GM18873 (cell line): Measurements from ENCODE around the gene ALK.

ENCODE experiments used
- ATAC-seq: cut with Tn5 transposase; IDR thresholded peaks from one replicate; pipeline ENCODE4 v1.9.1; 2021; ENCODE audit warnings: mild to moderate bottlenecking, moderate library complexity, moderate number of reproducible peaks; ENCODE audit not compliant: unreplicated experiment, low FRiP score

ALK gene

DNA sequence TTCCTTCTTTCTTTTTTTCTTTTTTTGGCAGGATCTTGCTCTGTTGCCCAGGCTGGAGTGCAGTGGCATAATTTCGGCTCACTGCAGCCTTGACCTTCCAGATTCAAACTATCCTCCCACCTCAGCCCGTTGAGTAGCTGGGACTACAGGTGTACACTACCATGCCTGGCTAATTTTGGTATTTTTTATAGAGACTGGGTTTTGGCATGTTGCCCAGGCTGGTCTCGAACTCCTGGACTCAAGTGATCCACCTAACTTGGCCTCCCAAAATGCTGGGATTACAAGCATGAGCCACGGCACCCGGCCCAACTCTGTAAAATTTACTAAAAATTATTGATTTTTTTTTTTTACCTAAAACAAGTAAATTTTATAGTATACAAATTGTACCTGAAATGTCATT is 360.8 kb downstream of the ALK start:
- no peak for ATAC-seq

DNA sequence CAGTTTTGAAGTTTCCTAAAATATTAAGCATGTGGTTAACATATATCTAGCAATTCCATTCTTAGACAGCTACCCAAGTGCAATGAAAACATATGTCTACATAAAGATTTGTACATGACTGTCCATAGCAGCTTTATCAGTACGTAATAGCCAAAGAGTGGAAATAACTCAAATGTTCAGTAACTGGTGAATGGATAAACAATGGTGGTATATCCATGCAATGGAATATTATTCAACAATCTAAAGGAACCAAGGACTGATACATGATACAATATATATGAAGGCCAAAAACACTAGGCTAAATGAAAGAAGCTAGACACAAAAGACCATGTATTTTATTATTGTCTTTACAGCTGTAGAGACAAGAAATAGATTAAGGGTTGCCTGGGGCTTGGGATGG is 361.4 kb downstream of the ALK start:
- ATAC-seq, result no peak

DNA sequence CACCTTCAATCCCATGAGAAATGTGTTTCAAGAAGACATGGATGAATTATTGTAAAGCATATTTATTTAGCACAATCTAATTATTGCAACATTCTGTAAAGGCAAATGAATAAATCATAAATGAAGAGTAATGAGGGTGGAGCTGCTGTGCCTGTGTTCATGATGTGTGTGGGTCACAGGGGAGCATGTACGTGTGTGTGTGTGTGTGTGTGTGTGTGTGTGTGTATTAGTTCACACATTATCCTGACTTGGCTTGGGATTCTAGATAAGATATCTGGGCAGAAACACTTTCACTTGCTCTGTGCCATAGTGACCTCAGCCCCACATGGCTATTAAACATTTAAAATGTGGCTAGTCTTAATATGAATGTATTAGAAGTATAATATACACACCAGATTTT is 361.8 kb downstream of the ALK start:
- no peak for ATAC-seq

DNA sequence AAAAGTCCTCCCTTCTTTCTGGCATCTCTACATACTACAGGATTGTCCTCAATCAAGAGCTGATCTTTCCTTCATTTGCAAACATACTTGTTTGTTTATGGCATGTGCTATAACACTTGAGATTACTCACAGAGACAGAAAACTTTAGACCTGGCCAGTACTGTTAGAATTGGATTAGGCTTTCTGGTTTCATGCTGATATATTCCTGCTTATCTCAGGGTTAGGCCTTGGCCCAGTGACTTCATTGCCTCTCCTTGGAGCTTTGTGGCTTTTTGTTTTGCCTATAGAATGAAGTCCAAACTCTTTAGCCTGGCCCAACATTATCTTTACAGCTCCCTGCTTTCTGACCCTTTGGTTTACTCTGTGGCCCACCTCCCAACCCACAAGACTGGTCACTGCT is 363.3 kb downstream of the ALK start:
- ATAC-seq, result no peak

DNA sequence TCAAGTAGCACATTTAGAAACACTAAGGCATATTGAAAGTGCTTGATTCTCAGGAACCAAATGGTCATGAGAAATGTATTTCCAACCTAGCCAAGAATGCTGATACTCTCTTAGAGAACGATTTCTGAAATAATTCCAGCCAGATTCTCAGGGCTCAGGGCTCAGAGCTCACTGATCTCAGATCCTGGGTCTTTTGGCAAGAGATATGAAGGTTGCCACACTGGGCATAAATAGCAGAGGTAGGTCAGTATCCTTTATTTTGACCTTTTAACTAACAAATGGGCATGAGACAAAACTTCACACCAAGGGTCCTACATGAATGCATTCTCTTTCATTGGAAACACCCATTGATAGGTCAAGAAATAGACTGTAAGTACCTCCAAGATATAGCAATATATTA is 364.1 kb downstream of the ALK start:
- ATAC-seq, result no peak

DNA sequence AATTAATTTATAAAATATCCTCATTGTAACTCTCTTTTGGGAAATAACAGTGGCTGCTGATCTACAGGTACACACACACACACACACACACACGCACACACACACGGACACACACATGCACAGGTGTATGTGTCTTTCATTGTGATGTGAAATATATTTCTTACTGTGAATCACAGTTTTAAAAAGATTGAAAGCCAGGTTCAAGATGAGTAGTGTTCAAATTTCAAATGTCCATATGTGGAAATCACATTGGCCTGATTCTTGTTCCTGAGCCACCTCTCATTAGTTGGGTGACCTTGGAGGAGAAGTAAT is 372.4 kb downstream of the ALK start:
- ATAC-seq, result no peak

DNA sequence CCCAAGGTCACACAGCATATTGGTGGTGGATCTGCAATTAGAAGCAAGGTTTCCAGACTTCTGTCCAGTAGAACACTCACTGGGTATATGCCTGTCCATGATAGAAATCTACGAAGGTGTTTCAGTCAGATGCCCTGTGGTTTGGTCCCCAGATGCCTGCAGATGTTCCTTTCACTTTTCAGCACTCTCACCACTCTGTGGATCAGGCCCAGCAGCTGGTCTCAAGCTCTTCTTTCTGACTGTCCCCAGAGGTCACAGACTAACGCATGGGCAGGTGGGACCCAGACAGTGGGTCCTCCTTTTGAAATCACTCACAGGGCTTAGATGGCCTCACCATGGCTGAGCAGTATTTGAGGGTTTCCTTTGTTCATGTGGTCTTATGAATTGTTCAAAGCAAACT is 376.5 kb downstream of the ALK start:
- ATAC-seq, result no peak

DNA sequence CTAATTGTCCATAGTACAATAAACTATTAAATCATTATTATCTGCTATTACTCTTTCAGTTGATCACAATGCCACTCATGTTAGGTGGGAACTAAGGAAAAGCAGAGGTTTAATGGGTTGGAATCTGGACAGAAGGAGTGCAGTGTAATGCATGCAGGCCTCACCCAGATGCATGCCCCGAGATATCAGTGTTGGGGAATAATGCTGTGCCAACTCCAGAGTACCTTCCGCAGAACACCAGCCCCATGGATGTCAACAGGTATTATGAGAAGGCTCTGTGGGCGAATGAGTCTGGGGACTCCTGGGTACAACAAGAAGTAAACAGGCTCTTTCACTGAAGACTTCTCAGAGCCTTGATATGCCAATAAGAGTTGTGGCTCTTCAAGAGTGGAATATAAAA is 377.4 kb downstream of the ALK start:
- no peak for ATAC-seq

DNA sequence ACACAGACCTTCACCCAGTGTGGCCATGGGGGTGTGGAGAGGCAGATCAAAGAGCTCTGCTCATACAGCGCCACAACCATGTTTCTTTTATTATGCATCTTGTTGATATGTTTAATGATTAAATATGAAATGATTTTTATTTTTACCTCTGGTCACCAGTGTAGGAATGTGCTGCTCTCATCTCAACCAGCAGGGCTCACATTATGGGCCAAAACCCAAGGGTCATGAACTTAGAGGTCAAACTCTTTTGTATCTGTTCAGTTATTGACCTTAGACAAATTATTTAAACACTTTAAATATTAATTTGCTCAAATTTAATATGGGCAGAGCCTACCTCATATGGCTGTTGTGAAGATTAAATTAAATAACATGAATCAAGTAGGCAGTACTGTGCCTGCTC is 386.2 kb downstream of the ALK start:
- ATAC-seq, result no peak

DNA sequence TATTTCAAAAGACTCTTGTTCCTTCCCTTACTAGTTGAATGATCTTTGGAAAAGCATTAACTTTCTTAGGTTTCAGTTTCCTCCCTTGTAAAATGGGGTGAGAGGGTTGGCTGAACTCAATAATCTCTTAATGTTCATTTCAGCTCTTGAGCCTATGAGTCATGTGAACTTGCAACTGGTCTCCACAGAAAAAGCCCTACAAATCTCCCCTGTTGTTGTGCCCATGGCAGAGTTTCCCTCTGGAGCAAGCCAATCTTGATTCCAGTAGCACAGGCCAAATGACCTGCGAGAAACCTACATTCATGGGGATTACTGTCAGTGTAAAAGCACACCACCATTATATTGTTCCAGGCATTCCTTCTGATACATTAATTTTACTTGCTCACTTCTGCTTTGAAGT is 388.9 kb downstream of the ALK start:
- no peak for ATAC-seq

DNA sequence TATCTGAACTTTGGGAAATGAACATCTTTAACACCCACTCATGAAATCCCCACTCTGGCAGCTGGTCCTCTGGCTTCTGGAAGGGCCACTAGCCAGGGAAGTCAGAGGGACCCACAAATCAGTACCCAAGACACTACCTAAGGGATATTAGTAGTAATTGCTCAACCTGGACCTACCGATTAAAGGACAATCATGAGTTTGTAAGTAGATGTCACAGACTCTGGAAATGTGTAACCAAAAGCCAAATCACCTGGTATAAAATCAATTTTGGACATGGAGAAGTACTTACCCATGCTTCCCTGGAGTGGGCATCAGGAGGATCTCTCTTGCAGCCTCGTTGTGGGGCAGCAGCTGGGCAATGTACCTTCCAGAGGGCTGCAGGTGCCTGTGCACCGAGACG is 389.8 kb downstream of the ALK start:
- ATAC-seq, result no peak

DNA sequence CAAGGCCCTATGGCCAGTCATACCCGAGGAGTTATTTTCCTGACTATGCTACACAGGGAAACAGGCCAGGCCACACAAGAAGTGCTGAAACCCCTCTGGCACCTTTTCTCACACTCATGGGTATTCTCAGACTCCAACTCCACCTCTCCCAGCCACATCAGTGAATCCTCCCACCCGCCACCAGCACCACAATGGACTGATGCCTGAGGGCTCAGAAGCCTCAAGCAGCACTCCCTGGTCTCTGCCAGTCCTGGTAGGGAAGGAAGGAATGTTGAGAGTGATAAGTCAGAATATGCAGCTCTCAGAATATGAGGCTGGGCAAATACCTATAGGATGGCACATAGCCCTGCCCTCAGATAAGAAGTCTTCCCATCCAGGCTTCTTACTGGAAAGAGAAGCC is 391.1 kb downstream of the ALK start:
- ATAC-seq, result no peak

DNA sequence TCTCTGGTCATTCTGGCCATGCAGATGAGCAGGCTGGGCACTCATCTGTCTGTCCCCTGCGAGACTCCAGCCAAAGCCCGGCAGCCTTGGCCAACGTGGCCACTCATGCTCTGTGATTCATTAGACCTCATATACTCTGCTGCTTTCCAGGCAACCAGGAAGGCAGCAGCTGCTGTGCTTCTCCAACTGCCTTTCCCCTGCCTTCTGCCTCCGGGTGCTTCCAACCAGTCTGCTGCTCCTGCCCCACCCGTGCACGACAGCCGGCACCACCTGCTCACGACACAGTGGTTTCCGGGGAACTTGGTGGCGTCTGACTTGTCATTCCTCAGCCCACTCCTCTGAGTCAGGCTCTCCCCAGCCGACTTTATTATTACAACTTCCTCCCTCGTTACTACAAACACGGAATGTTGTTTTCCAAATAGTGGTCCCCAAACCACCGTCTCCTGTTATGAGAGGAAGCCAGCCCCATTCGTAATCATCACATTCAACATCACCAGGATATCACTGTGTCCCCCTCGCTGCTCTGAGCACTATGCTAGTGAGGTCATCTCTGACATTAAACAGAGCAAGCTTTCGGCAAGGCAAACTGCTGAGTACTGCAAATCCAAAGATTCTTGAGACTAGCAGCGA is 392.4 kb downstream of the ALK start:
- no peak for ATAC-seq

DNA sequence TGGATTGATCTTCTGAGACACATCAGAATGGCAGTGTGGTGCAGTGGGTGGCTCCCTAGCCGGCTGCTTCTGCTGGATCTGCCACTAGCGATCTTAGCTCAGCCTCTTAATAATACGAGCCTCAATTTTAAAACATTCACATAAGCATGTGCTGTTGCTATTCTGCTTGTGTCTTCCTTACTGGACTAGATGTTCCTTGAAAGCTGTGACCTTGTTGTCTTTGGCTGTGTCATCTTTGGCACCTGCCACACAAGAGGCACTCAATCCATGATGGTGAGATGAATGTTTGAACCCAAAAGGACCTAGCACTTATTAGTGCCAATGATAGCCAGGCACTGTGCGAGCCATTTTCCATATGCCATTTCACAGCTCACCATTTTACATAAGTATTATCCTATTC is 393.0 kb downstream of the ALK start:
- no peak for ATAC-seq

DNA sequence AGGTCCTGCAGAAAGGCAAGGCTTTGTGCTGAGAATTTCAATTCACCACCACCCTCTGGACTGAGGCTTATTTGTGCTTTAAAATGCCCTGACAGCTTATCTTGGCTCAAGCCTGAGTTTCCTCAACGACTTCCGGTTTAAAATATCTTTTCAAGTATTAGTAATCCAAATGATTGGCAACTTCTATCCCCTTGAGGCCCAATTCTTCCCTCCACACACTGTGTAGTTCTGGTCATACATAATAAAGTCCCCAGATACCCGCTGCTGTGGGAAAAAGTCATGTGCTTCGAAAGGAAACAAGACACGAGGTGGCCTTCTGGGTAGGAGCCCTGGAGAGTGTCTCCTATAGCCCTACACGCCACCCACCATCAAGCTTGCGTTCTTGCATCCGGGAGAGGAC is 393.4 kb downstream of the ALK start:
- no peak for ATAC-seq

DNA sequence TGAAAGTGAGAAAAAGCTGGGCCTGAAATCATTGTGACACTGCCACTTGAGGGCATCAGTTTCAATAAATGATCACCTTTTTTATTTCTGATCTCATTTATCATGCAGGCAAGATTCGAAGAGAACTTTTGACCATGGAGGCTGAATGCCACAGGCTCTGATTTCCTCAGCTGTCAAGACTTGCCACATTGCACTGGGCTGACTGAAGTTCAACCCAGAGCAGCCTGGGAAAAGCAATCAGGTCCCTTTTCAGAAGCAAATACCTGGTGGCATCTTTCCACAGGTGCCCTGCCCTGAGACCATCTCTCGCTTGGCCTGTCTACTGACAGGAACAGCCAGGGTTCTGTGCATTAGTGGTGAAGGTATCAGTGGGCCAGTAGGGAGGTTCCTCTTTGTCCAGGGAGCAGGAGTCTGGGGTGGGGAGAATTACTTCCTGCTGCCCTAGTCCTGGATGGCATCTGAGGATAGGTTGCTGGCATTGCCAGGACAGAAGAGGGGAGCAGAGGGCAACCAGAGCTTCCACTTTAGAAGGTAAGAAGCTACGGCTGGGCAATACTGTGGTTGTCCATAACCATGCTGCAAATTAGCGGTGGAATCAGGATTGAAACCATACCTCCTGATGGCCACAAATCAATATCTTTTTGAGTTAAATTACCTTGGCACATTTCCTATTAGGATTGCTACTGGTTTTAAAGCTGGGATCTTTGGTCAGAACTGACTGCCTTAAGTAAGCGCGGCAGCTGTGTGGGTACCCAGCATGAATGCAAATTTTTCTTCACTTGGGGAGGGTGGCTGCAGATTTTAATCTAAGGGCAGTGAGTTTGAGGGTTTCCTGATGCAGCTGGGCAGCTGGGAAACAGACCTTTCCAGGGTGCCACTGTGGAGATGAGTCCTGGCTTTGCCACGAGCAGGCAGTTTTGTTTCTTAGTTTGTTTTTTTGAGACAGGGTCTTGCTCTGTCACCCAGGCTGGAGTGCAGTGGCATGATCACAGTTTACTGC is 394.5 kb downstream of the ALK start:
- no peak for ATAC-seq

DNA sequence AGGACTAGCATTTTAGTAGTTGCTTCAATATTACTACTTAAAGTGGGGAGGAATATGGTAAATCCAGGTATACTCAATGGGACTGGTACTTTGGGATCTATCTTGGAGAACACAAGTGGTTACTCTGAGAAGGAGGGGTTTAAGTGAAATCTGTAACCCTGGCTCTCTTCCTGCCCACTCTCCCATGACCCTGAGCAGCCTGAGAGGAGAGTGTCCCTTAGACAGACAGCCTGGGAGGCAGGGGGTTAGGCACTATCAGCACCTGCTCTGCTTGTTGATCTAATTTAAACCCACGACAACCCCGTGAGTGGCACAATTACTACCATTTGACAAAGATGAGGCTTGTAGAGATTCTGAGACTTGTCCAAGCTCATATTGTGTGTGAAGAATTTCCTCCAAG is 395.5 kb downstream of the ALK start:
- ATAC-seq, result no peak

DNA sequence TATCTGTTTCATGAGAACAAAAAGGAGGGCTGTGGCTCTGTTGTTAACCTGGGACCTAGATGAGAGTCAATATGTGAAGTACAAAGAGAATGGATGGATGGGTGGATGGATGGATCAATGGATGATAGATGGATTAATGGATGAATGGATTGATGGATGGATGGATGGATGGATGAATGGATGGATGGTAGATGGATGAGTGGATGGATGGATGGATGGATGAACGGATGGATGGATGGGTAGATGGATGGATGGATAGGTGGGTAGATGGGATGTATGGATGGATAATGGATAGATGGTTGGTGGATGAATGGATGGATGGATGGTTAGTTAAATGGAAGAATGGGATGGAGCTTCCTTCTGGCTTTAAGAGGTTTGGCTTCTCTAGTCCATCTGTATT is 396.7 kb downstream of the ALK start:
- no peak for ATAC-seq

DNA sequence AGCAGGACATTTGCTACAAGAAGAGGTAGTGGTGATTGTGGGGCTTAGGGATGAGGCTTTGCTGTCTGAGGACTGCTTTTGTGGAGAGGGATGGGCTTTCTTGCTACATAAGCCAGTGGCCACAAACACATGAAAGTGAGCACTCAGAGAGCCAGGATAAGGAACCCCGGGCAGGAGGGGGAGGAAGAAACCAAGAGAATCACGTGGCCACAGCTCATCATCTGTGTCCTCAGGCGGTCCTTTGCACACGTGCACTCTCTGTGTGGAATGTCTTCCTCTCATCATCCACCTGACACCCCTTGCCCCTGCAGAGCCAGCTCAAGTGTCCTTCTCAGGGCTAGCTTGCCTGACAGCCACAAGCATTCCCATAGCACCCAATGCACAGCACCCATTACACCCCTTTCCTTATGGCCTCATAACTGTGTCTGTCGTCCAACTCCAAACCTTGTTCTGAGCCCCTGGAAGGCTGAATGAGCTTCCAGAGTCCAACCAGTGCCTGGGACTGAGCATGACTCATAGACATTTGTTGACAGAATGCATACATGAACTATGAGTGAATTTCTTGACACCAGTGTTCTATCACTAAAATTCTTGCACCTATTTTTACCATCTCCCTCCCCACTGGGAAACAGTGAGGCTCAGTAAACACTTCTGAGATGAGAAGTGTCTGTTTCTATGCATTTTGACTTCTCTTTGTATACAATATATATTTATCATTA is 398.3 kb downstream of the ALK start:
- no peak for ATAC-seq

DNA sequence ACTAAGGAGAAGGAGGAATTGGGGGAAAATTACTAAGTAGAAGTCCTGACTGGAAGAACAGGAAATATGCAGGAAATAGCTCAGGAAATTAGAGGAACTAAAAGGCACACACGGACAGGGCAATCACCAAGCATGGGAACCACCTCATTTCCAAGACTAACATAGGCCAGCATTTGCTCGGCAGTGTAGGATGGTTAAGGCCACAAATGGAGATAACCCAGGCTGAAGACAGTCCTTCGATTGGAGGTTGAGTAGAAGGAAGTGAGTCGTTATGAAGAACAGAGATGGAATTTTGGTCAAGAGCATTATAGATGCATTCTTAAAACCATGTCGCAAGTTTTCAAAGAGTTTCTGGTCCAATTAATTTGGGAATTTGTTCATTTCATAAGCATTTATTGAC is 401.4 kb downstream of the ALK start:
- no peak for ATAC-seq

DNA sequence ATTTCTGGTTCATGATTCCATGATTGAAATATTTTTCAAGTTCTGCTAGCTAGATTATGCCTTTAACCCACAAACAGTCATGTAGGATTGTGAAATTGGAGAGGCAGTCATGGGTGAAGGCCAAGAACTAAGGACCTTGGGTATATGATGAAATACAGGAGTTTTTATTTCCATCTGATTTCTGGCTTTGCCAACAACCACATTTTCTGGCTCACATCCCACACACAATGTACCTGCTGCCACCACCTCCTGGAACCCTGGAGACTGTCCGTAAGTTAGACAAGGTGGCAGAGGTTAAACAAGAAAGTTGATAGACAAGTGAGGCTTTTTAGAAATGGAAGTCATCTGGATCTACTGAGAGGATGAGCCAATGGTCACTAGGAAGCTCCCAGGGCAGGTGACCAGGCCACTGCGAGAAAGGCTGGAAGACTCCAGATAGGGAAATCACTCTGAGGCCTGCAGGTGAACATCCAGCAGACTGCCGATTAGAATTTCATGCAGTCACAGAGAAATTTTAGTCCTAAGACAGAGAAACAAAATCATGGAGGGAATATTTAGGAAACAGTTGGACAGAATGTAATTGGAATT is 402.0 kb downstream of the ALK start:
- no peak for ATAC-seq
